ENCODE results near the gene SFMBT1.

The SFMBT1 gene

GRCh38 chr3:53074366-53074696 is 28.5 kb upstream of the SFMBT1 start:
- no peak overlapping the region for H3K4me3 ChIP-seq (replicated peaks; ENCODE audit: low read depth, low read length)
- TF ChIP-seq, protein P1, sequence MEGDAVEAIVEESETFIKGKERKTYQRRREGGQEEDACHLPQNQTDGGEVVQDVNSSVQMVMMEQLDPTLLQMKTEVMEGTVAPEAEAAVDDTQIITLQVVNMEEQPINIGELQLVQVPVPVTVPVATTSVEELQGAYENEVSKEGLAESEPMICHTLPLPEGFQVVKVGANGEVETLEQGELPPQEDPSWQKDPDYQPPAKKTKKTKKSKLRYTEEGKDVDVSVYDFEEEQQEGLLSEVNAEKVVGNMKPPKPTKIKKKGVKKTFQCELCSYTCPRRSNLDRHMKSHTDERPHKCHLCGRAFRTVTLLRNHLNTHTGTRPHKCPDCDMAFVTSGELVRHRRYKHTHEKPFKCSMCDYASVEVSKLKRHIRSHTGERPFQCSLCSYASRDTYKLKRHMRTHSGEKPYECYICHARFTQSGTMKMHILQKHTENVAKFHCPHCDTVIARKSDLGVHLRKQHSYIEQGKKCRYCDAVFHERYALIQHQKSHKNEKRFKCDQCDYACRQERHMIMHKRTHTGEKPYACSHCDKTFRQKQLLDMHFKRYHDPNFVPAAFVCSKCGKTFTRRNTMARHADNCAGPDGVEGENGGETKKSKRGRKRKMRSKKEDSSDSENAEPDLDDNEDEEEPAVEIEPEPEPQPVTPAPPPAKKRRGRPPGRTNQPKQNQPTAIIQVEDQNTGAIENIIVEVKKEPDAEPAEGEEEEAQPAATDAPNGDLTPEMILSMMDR (IDR thresholded peaks at IDR 0.05; ENCODE audit: low read length, missing control alignments), result no peak
- DNase-seq (ENCODE audit: low read depth), result no peak

DNA sequence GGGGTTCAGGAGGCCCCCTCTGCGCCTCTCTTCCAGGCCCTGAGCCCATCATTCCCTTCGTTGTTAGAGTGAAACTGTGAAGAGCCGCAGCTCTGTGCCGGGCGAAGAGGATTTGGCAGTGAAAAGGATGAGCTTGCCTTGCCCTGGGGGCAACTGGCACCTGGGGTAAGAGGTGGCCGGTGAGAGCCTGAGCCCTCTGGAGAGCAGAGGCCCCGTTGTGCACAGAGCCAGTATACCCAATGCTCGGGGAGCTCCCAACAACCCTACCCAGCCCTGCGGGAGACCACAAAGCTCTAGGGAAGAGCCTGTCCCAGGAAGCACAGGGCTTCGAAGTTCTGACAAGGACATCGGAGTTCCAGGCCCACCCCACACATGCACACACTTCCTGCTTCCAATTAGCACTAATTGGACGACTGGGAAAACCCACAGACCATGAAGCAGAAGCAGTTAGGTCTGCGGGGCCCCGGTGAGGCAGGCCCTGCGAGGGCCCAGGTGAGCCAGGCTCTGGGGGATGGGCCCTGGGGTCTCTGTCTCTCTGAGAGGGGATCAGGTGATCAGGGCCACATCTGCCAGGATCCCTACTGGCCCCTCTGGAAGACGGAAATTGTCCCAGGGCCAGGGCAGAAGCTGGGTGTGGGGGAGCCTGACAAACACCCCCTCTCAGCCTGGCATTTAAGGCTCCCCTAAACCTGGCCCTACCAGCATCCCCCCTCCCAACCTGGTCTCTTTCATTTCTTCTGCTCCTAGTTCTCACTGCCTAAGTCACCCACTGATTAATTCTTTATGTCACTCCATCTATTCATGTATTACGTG is 27.9 kb upstream of the SFMBT1 start:
- no peak overlapping the region for H3K4me3 ChIP-seq (replicated peaks; ENCODE audit: low read depth, low read length)
- no peak for DNase-seq (ENCODE audit: low read depth)
- TF ChIP-seq, protein P1 (IDR thresholded peaks at IDR 0.05; ENCODE audit: low read length, missing control alignments), result no peak

DNA sequence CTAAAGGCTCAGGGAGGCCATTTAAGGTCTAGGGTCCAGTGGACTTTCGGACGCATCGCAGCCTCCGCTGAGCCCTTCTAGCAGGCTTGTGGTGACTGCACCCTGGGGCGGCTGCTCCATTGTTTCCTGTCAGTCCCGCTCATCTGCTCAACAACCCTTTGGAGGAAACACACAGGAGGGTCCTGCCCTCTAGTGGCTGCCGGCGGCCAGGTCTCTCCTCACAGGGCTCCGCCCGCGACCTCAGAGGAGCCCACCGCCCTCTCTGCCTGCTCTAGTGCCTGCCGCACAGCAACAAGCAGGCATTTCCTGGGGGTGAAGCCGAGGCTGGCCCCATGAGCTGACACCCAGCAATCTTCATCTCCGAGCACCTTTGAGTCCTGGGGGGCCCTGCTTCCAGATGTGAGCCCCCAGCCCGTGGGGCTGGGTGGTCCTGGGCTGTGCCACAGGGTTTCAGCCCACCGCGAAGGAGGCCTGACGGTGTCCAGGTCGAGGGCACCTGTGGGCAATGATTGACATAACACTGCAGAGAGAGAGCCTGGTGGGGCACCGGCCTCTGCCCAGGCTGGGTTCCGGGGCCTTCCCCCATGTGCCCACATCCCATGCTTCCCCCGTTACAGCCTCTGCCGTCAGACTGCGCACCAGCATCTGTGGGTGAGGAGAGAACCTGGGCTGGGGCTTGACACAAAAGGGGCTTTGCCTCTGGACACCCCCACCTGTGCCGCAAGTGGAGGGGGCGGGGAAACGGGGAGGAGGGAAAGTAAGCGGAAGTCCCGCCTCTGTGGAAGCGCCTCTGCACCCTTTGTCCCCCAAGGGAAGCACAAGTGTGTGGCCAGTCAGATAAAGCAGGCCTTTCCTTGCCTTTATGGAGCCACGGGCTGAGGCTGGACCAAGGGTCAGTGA is 27.0 kb upstream of the SFMBT1 start:
- peak overlapping the region; percentile 44 for H3K4me3 ChIP-seq (replicated peaks; ENCODE audit: low read depth, low read length)
- TF ChIP-seq, protein P1 (IDR thresholded peaks at IDR 0.05; ENCODE audit: low read length, missing control alignments), result peak; percentile 93
- DNase-seq (ENCODE audit: low read depth), result peak; percentile 76

DNA sequence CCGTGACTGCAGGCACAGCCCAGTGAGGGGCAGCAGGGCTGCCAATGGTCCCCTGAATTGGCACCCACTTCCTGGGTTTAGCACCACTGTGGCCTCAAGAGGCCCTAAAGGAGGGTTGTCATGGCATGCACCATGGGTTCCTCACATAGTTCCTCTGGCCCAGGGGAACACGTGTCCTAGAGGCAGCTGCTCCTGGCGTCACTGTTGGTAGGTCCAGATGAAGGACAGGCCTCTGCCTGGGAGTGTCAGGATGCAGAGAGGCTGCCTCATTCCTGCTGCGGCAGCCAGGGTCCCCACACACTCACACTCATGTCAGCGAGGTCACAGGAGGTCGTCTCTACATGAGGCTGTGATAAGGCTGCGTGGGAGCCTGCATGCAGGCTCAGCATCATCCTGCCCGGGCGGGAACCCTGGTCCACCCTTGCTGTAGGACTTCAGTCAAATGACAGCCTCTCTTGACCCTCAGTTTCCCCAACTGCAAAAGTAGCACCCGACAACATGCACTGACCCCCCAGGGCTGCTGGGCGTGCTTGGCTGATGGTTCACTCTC is 26.1 kb upstream of the SFMBT1 start:
- TF ChIP-seq, protein P1 (IDR thresholded peaks at IDR 0.05; ENCODE audit: low read length, missing control alignments), result no peak
- DNase-seq (ENCODE audit: low read depth), result no peak
- H3K4me3 ChIP-seq (replicated peaks; ENCODE audit: low read depth, low read length), result no peak overlapping the region

GRCh38 chr3:53069422-53070068 is 23.7 kb upstream of the SFMBT1 start:
- DNase-seq (ENCODE audit: low read depth), result peak; percentile 23
- no peak overlapping the region for H3K4me3 ChIP-seq (replicated peaks; ENCODE audit: low read depth, low read length)
- TF ChIP-seq, protein P1 (IDR thresholded peaks at IDR 0.05; ENCODE audit: low read length, missing control alignments), result no peak

GRCh38 chr3:53068176-53068575 is 22.3 kb upstream of the SFMBT1 start:
- no peak overlapping the region for H3K4me3 ChIP-seq (replicated peaks; ENCODE audit: low read depth, low read length)
- no peak for DNase-seq (ENCODE audit: low read depth)
- TF ChIP-seq, protein P1 (IDR thresholded peaks at IDR 0.05; ENCODE audit: low read length, missing control alignments), result no peak

All from fibroblast of pulmonary artery (primary cell).